Stomach (tissue), 4 donors: ENCODE measurements around the gene UGT1A5.

Experiments
- POLR2A ChIP-seq, 4 donors: fragments of 450-650 bp; IDR thresholded peaks; one replicate each; pipeline ENCODE4 v1.6.1; 2016; ENCODE audit warnings: antibody characterized with exemption in 4 of 4, control low read depth in 2 of 4, mild to moderate bottlenecking in 1 of 4, moderate library complexity in 1 of 4
- POLR2AphosphoS5 ChIP-seq, 3 donors: sonication (generic); formaldehyde crosslinking; IDR thresholded peaks; one replicate each; pipeline ENCODE4 v1.6.1; 2016; ENCODE audit warnings: antibody characterized with exemption in 3 of 3

GRCh38 chr2:233796254-233796653 lies 83.5 kb downstream of the UGT1A5 start:
- TF ChIP-seq POLR2A (IDR thresholded peaks at IDR 0.05) (no peak), POLR2AphosphoS5 (IDR thresholded peaks at IDR 0.05) (no peak)
